H1 (cell line): ENCODE data around the gene PCNX1. TPM values are rescaled to one million over a fixed set of nuclear protein-coding genes. Genes with fewer than 3 reads are reported as not detected.

Experiments used
- EP300 ChIP-seq, 2 experiments: IDR thresholded peaks; 1 replicate in 1 of 2; 2 replicates in 1 of 2; pipeline ENCODE4 v1.6.1; 2011 to 2012; ENCODE audit warnings: low read depth in 2 of 2, low read length in 2 of 2, mild to moderate bottlenecking in 2 of 2, borderline replicate concordance in 1 of 2, inconsistent platforms in 1 of 2, moderate library complexity in 1 of 2
- GABPA ChIP-seq: IDR thresholded peaks from 2 replicates; pipeline ENCODE4 v1.6.1; 2011; ENCODE audit warnings: mild to moderate bottlenecking, low read length, moderate library complexity, borderline replicate concordance; ENCODE audit not compliant: insufficient read depth
- JUN ChIP-seq: IDR thresholded peaks from 2 replicates; pipeline ENCODE4 v1.6.1; 2011; ENCODE audit warnings: low read depth, mild to moderate bottlenecking, improper control_type of control experiment, low read length
- PHF8 ChIP-seq: fragments of 200-600 bp; sonication (generic); conservative IDR thresholded peaks from 2 replicates; pipeline ENCODE4 v1.7.1; 2012; ENCODE audit warnings: low read depth, mild to moderate bottlenecking, inconsistent platforms, low read length, moderate library complexity
- RNF2 ChIP-seq: fragments of 200-900, 300-1000 bp; sonication (generic); IDR thresholded peaks from 2 replicates; pipeline ENCODE4 v1.7.1; 2016; ENCODE audit warnings: borderline replicate concordance, low read depth, mild to moderate bottlenecking, antibody characterized with exemption, low read length; ENCODE audit not compliant: poor library complexity, severe bottlenecking; ENCODE audit errors: missing control alignments
- SP1 ChIP-seq: IDR thresholded peaks from 2 replicates; pipeline ENCODE4 v1.6.1; 2011; ENCODE audit warnings: low read depth, low read length
- SP2 ChIP-seq: IDR thresholded peaks from 2 replicates; pipeline ENCODE4 v1.6.1; 2012; ENCODE audit warnings: mild to moderate bottlenecking, low read length, inconsistent platforms
- SP4 ChIP-seq: IDR thresholded peaks from 2 replicates; pipeline ENCODE4 v1.6.1; 2012; ENCODE audit warnings: low read length, inconsistent platforms
- TAF1 ChIP-seq: IDR thresholded peaks from 2 replicates; pipeline ENCODE4 v1.6.1; 2011; ENCODE audit warnings: mild to moderate bottlenecking, low read depth, low read length
- TCF12 ChIP-seq: IDR thresholded peaks from 2 replicates; pipeline ENCODE4 v1.6.1; 2011; ENCODE audit warnings: low read depth, mild to moderate bottlenecking, low read length
- polyA plus RNA-seq, 7 experiments: library from polyadenylated mRNA; depleted of rRNA in 3 of 7; stranded (reverse) in 5 of 7; unstranded in 2 of 7; fragments of >200 nt in 5 of 7; fragments of 200-250 nt in 2 of 7; gene quantifications; 1 replicate in 5 of 7; 2 replicates in 1 of 7; 4 replicates in 1 of 7; pipeline versions ENCODE4 v1.2.1 to v1.2.3, GENCODE V29; 2011 to 2013; ENCODE audit warnings: missing spikeins in 2 of 7, mixed read lengths in 2 of 7
- total RNA-seq: library from RNA; stranded (reverse); fragmentation: NEBNext Ultra II Directional; extraction: Animal tissue kit (Norgen Biotek cat#: 25700); gene quantifications from 2 replicates; pipeline ENCODE4 v1.2.1, GENCODE V29; 2021

The PCNX1 gene
- total and polyA plus RNA-seq, 2 of the 8 experiments (the other 6 are each of a cell fraction or from before 2014, with no cell fraction given), result 37.7 to 53.2 TPM

GRCh38 chr14:71135911-71136310 lies 228.7 kb downstream of the PCNX1 start (continued):
- no peak for TF ChIP-seq EP300 (IDR thresholded peaks at IDR 0.05; ENCODE audit: borderline replicate concordance in 1 of 2, low read depth in 2 of 2, low read length in 2 of 2)
- no peak for TF ChIP-seq SP2
- TF ChIP-seq TCF12, result no peak
- TF ChIP-seq JUN, result no peak
- TF ChIP-seq GABPA, result no peak
- TF ChIP-seq SP1, result no peak
- TF ChIP-seq SP4, result no peak
- no peak for TF ChIP-seq TAF1
- no peak for TF ChIP-seq PHF8
- TF ChIP-seq RNF2, result no peak
